DND-41 (cell line): ENCODE measurements around the gene SEMA6B.

Source experiments
- ATAC-seq: fragments of 200-7000 bp; cut with Tn5 transposase; 3 replicates; pipeline ENCODE4 v1.9.1; 2021; ENCODE audit warnings: low read depth; ENCODE audit not compliant: insufficient read depth
- DNase-seq: peaks from one replicate; pipeline ENCODE4 v3.0.0-alpha.2; 2020
- H2AFZ ChIP-seq: 2 replicates; pipeline ENCODE4 v1.6.0; 2012; ENCODE audit warnings: low read depth, low read length
- H3K27ac ChIP-seq: 2 replicates; pipeline ENCODE4 v1.5.1; 2012; ENCODE audit warnings: low read length, inconsistent platforms
- H3K27me3 ChIP-seq: fragments of 200-600 bp; sonication (generic); 2 replicates; pipeline ENCODE4 v1.6.0; 2012; ENCODE audit warnings: low read length, mild to moderate bottlenecking, inconsistent platforms; ENCODE audit not compliant: insufficient read depth, poor library complexity
- H3K36me3 ChIP-seq: 2 replicates; pipeline ENCODE4 v1.5.1; 2012; ENCODE audit warnings: low read length, inconsistent platforms; ENCODE audit not compliant: insufficient read depth
- H3K4me1 ChIP-seq: 2 replicates; pipeline ENCODE4 v1.5.1; 2012; ENCODE audit warnings: mild to moderate bottlenecking, low read length; ENCODE audit not compliant: insufficient read depth
- H3K4me2 ChIP-seq: 2 replicates; pipeline ENCODE4 v1.6.0; 2012; ENCODE audit warnings: mild to moderate bottlenecking, moderate library complexity, low read length, inconsistent platforms; ENCODE audit not compliant: insufficient read depth
- H3K4me3 ChIP-seq, 2 experiments: fragments of 200-600 bp in 1 of 2; shearing (Covaris generic) in 1 of 2; 2 replicates each; pipeline ENCODE4 v1.5.1; 2012 to 2016; ENCODE audit warnings: inconsistent platforms in 2 of 2, low read length in 2 of 2, mild to moderate bottlenecking in 2 of 2, low read depth in 1 of 2, moderate library complexity in 1 of 2
- H3K79me2 ChIP-seq: 2 replicates; pipeline ENCODE4 v1.6.0; 2012; ENCODE audit warnings: low read length, inconsistent platforms; ENCODE audit not compliant: insufficient read depth
- H3K9ac ChIP-seq: 2 replicates; pipeline ENCODE4 v1.6.0; 2012; ENCODE audit warnings: low read depth, mild to moderate bottlenecking, inconsistent platforms, low read length, moderate library complexity
- H3K9me3 ChIP-seq: 2 replicates; pipeline ENCODE4 v1.5.1; 2012; ENCODE audit warnings: low read length, moderate library complexity, mild to moderate bottlenecking, inconsistent platforms; ENCODE audit not compliant: insufficient read depth, severe bottlenecking
- H4K20me1 ChIP-seq: 2 replicates; pipeline ENCODE4 v1.6.0; 2012; ENCODE audit warnings: low read length; ENCODE audit not compliant: insufficient read depth
- EZH2 ChIP-seq: IDR thresholded peaks from 3 replicates; pipeline ENCODE4 v1.6.1; 2012; ENCODE audit warnings: borderline replicate concordance, low read depth, mild to moderate bottlenecking, moderate library complexity, low read length, inconsistent platforms; ENCODE audit not compliant: severe bottlenecking
- TF ChIP-seq, protein P1 (sequence below): IDR thresholded peaks from 2 replicates; pipeline ENCODE4 v1.5.1; 2012; ENCODE audit warnings: borderline replicate concordance, low read length, moderate library complexity, mild to moderate bottlenecking; ENCODE audit not compliant: poor library complexity, severe bottlenecking; ENCODE audit errors: extremely low read depth

The SEMA6B gene

DNA sequence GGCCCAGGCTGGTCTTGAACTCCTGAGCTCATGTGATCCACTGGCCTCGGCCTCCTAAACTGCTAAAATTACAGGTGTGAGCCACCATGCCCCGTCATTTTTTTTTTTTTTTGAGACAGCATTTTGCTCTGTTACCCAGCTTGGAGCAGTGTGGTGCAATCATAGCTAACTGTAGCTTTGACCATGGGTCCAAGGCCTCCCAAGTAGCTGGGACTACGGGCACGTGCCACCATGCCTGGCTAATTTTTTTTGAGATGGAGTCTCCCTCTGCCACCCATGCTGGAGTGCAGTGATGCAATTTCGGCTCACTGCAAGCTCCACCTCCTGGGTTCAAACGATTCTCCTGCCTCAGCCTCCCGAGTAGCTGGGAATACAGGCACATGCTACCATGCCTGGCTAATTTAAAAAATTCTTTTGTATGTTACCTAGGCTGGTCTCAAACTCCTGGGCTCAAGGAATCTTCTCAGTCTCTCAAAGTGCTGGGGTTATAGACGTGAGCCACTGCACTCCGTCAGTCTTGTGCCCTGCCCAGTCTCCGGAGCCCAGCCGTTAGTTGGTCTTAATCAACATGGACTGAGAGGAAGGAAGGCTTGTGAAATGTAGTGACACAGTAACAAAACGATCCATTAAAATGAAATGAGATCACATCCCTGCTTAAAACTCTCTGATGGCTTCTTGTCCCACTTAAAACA is 18.2 kb downstream of the SEMA6B start:
- H3K79me2 ChIP-seq, result no peaks in the 10 kb centered on the region
- no peak overlapping the region for H3K27ac ChIP-seq
- H3K27me3 ChIP-seq, result no peaks in the 10 kb centered on the region
- H3K9ac ChIP-seq, result no peak overlapping the region
- TF ChIP-seq, protein P1, sequence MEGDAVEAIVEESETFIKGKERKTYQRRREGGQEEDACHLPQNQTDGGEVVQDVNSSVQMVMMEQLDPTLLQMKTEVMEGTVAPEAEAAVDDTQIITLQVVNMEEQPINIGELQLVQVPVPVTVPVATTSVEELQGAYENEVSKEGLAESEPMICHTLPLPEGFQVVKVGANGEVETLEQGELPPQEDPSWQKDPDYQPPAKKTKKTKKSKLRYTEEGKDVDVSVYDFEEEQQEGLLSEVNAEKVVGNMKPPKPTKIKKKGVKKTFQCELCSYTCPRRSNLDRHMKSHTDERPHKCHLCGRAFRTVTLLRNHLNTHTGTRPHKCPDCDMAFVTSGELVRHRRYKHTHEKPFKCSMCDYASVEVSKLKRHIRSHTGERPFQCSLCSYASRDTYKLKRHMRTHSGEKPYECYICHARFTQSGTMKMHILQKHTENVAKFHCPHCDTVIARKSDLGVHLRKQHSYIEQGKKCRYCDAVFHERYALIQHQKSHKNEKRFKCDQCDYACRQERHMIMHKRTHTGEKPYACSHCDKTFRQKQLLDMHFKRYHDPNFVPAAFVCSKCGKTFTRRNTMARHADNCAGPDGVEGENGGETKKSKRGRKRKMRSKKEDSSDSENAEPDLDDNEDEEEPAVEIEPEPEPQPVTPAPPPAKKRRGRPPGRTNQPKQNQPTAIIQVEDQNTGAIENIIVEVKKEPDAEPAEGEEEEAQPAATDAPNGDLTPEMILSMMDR, result no peak
- no peak for TF ChIP-seq EZH2
- no peaks in the 10 kb centered on the region for H3K9me3 ChIP-seq
- H3K4me2 ChIP-seq, result no peak overlapping the region
- no peaks in the 10 kb centered on the region for H3K4me1 ChIP-seq
- H2AFZ ChIP-seq, result no peak overlapping the region
- ATAC-seq, result no peak
- no peaks in the 10 kb centered on the region for H4K20me1 ChIP-seq
- H3K4me3 ChIP-seq, result no peak overlapping the region
- no peak for DNase-seq
- H3K36me3 ChIP-seq, result no peaks in the 10 kb centered on the region

DNA sequence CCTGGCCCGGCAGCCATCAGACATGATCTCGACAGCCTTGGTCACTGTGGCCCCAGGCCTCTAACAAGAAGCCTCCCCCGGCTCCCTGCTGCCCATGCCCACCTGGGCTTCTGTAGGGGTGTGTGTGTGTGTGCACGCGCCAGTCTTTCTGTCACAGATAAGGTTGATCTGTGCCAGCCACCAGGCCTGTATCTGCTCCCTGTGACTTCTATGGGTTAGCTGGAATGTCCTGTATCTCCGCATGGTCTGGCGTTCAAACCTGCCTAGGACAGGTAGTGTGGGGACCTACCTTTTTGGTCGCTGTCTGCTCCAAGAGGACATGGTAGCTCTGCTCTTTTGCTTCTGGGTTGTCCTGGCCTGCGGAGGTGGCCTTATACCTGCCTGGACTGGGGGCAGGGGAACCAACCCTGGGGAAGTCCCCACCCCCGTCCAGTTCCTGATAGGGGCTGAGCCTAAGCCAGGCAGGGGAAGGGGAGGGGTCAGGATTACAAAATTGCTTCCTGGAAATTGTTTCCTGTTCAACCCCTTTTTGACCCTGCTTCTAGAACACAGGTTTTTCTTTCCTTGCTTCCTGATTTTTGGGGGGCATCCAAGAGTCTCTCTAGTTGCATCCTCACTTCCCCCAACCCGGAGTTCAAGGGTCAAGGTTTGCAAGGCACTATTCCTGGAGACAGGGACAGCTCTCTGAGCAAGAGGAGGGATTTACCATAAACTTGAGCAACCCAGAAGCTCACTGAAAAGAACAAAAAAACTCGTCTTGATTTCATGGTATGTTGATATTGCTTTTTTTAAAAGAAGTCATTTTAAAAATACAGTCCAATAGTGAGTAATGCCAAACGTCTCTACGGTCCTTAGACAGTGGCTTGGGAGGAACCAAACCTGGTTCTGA is 19.5 kb downstream of the SEMA6B start, which contains the start of gene LRG1:
TSS of gene LRG1 (minus strand) at position 344 of the 889 bp plus-strand sequence. CDS start at position 321, 23 bp downstream.
- Histone ChIP-seq H3K36me3 (no peaks in the 10 kb centered on the region), H3K4me3 (no peak within 1 kb of the TSS), H3K27ac (no peak within 1 kb of the TSS), H3K9me3 (no peaks in the 10 kb centered on the region), H4K20me1 (no peaks in the 10 kb centered on the region), H3K4me2 (no peak within 1 kb of the TSS), H3K9ac (no peak within 1 kb of the TSS), H3K4me1 (no peaks in the 10 kb centered on the region), H2AFZ (no peak within 1 kb of the TSS), H3K27me3 (no peaks in the 10 kb centered on the region), H3K79me2 (no peaks in the 10 kb centered on the region)
- DNase-seq, result no peak
- no peak for ATAC-seq
- TF ChIP-seq EZH2, result no peak
- TF ChIP-seq, protein P1, result no peak

DNA sequence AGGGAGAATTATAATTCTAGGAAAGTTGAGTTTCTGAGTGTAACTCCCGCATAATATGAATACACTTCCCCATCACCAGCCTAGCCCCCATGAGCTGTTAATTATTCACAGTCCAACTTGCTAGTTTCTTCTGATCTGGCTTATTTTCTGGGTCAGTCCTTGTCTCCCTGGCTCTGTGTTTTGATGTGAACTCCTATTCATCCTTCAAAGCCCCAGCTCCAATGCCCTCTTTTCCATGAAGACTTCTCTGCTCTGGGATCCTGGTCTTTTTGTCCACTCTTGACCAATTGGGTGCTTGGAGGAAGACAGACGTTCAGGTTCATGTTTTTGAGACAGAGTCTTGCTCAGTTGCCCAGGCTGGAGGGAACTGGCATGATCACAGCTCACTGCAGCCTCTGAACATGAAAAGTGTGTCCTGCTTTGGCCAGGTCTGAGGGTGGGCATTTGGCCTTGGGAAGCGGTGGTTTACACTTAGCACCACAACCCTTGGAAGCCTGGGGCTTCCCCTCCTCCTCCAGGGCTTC is 20.3 kb downstream of the SEMA6B start:
- H3K79me2 ChIP-seq, result no peaks in the 10 kb centered on the region
- H3K36me3 ChIP-seq, result no peaks in the 10 kb centered on the region
- H3K27ac ChIP-seq, result no peak overlapping the region
- no peak for DNase-seq
- no peaks in the 10 kb centered on the region for H3K27me3 ChIP-seq
- H3K4me1 ChIP-seq, result no peaks in the 10 kb centered on the region
- ATAC-seq, result no peak
- H2AFZ ChIP-seq, result no peak overlapping the region
- no peak for TF ChIP-seq EZH2
- TF ChIP-seq, protein P1, result no peak
- H3K9ac ChIP-seq, result no peak overlapping the region
- no peak overlapping the region for H3K4me2 ChIP-seq
- H3K4me3 ChIP-seq, result no peak overlapping the region
- H3K9me3 ChIP-seq, result no peaks in the 10 kb centered on the region
- no peaks in the 10 kb centered on the region for H4K20me1 ChIP-seq
